Neural crest cell (in vitro differentiated cells): ENCODE results near the gene EVL. TPM values are rescaled to one million over a fixed set of nuclear protein-coding genes. Genes with fewer than 3 reads are reported as not detected.

Experiments used
- DNase-seq: peaks from one replicate; pipeline ENCODE4 v3.0.0; 2021; ENCODE audit warnings: low read depth, mixed read lengths, low spot score
- H3K27ac Mint-ChIP-seq: one replicate; pipeline ENCODE4 v1.8.0; 2021; ENCODE audit warnings: mild to moderate bottlenecking, mixed read lengths; ENCODE audit not compliant: unreplicated experiment
- H3K27me3 Mint-ChIP-seq: 2 replicates; pipeline ENCODE4 v1.8.0; 2021; ENCODE audit warnings: low read depth, mild to moderate bottlenecking, mixed read lengths
- H3K36me3 Mint-ChIP-seq: 2 replicates; pipeline ENCODE4 v1.8.0; 2021; ENCODE audit warnings: low read depth, mild to moderate bottlenecking, mixed read lengths
- H3K4me1 Mint-ChIP-seq: 2 replicates; pipeline ENCODE4 v1.8.0; 2021; ENCODE audit warnings: mixed read lengths
- H3K4me3 Mint-ChIP-seq: one replicate; pipeline ENCODE4 v1.8.0; 2021; ENCODE audit warnings: mild to moderate bottlenecking, mixed read lengths
- H3K9me3 Mint-ChIP-seq: 2 replicates; pipeline ENCODE4 v1.8.0; 2021; ENCODE audit warnings: mixed read lengths
- total RNA-seq: library from RNA; stranded (reverse); gene quantifications from 2 replicates; pipeline ENCODE4 v1.2.1, GENCODE V29; 2021
- TF ChIP-seq, protein P1 (sequence below): fragments of 200-600 bp; sonication (generic); conservative IDR thresholded peaks from 2 replicates; pipeline ENCODE4 v1.5.0; 2021; ENCODE audit warnings: antibody characterized with exemption, mild to moderate bottlenecking

EVL gene
- total RNA-seq, 1 donor from 2014 or later: 218 TPM

DNA sequence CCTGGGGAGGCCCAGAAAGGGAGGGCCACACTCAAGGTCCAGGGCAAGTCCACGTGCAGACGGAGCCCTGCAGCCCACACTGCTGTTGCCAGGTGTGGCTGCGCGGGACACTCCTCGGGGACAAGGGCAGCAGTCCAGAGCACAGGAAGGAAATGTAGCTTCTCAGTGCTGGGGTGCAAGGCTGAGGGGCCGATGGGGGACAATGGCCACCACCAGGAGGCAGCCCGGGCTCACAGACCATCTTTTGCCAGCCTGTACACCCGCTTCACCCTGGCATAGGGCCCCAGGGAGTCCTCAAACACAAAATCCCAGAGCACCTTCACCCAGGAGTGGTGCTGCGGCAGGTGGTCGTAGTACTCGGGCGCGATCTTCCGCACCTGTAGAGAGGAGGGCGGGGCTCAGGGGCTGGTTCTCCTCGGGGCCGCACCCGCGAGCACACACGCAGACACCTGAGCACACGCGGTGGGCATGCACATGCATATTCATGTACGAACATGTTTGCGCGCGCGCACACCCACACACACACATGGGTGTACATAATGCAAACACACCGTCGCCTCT is 81.4 kb downstream of the EVL start:
- no peak overlapping the region for H3K4me3 Mint-ChIP-seq
- no peaks in the 10 kb centered on the region for H3K4me1 Mint-ChIP-seq
- H3K27ac Mint-ChIP-seq: no peak overlapping the region
- DNase-seq: no peak
- peaks cover 4% of the 10 kb centered on the region for H3K27me3 Mint-ChIP-seq
- no peaks in the 10 kb centered on the region for H3K9me3 Mint-ChIP-seq
- no peaks in the 10 kb centered on the region for H3K36me3 Mint-ChIP-seq
- TF ChIP-seq, protein P1, sequence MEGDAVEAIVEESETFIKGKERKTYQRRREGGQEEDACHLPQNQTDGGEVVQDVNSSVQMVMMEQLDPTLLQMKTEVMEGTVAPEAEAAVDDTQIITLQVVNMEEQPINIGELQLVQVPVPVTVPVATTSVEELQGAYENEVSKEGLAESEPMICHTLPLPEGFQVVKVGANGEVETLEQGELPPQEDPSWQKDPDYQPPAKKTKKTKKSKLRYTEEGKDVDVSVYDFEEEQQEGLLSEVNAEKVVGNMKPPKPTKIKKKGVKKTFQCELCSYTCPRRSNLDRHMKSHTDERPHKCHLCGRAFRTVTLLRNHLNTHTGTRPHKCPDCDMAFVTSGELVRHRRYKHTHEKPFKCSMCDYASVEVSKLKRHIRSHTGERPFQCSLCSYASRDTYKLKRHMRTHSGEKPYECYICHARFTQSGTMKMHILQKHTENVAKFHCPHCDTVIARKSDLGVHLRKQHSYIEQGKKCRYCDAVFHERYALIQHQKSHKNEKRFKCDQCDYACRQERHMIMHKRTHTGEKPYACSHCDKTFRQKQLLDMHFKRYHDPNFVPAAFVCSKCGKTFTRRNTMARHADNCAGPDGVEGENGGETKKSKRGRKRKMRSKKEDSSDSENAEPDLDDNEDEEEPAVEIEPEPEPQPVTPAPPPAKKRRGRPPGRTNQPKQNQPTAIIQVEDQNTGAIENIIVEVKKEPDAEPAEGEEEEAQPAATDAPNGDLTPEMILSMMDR: no peak

GRCh38 chr14:100147181-100147631 is 82.0 kb downstream of the EVL start:
- TF ChIP-seq, protein P1: no peak
- H3K36me3 Mint-ChIP-seq: no peaks in the 10 kb centered on the region
- no peak overlapping the region for H3K4me3 Mint-ChIP-seq
- peaks cover 4% of the 10 kb centered on the region for H3K27me3 Mint-ChIP-seq
- no peak for DNase-seq
- no peaks in the 10 kb centered on the region for H3K4me1 Mint-ChIP-seq
- H3K9me3 Mint-ChIP-seq: no peaks in the 10 kb centered on the region
- H3K27ac Mint-ChIP-seq: no peak overlapping the region

- Mint-ChIP-seq H3K9me3 (no peaks in the 10 kb centered on the region), H3K36me3 (no peaks in the 10 kb centered on the region), H3K4me3 (no peak overlapping the region), H3K27me3 (peaks cover 8% of the 10 kb centered on the region), H3K27ac (no peak overlapping the region), H3K4me1 (no peaks in the 10 kb centered on the region)
- DNase-seq: no peak
- TF ChIP-seq, protein P1: no peak
Observed at GRCh38 chr14:100147691-100148464, 82.7 kb downstream of the EVL start.

GRCh38 chr14:100148837-100149731 is 83.9 kb downstream of the EVL start:
- Mint-ChIP-seq H3K27me3 (peaks cover 12% of the 10 kb centered on the region), H3K4me3 (peak overlapping the region; percentile 31), H3K27ac (no peak overlapping the region), H3K36me3 (no peaks in the 10 kb centered on the region), H3K9me3 (no peaks in the 10 kb centered on the region), H3K4me1 (no peaks in the 10 kb centered on the region)
- TF ChIP-seq, protein P1: no peak
- no peak for DNase-seq

- H3K4me1 Mint-ChIP-seq: no peaks in the 10 kb centered on the region
- no peak for DNase-seq
- H3K27ac Mint-ChIP-seq: no peak overlapping the region
- no peak overlapping the region for H3K4me3 Mint-ChIP-seq
- H3K9me3 Mint-ChIP-seq: peaks cover 2% of the 10 kb centered on the region
- H3K27me3 Mint-ChIP-seq: peaks cover 14% of the 10 kb centered on the region
- H3K36me3 Mint-ChIP-seq: peaks cover 2% of the 10 kb centered on the region
- TF ChIP-seq, protein P1: no peak
Observed at GRCh38 chr14:100149851-100150611, 84.8 kb downstream of the EVL start.
